K562 (cell line): Measurements from ENCODE around the gene SEC24C. TPM values are rescaled to one million over a fixed set of nuclear protein-coding genes. Genes with fewer than 3 reads are reported as not detected.

ENCODE experiments used
- CHD2 ChIP-seq: IDR thresholded peaks from 2 replicates; pipeline ENCODE4 v1.6.1; 2011; ENCODE audit warnings: low read depth, low read length
- NBN ChIP-seq: fragments of 450-650 bp; IDR thresholded peaks from 2 replicates; pipeline ENCODE4 v1.6.1; 2016; ENCODE audit warnings: low read depth, mild to moderate bottlenecking
- PHF20 ChIP-seq: fragments of 450-650 bp; IDR thresholded peaks from 2 replicates; pipeline ENCODE4 v1.6.1; 2018; ENCODE audit not compliant: partially characterized antibody
- RBM15 ChIP-seq: fragments of 200-400 bp; formaldehyde crosslinking; IDR thresholded peaks from 2 replicates; pipeline ENCODE4 v1.6.1; 2018; ENCODE audit warnings: mild to moderate bottlenecking, low read length, moderate library complexity; ENCODE audit not compliant: insufficient read depth
- RFX7 ChIP-seq: fragments of 250-450 bp; sonication (Bioruptor Pico); IDR thresholded peaks from 2 replicates; pipeline ENCODE4 v1.5.1; 2021; ENCODE audit warnings: mild to moderate bottlenecking
- SRSF1 ChIP-seq: fragments of 200-400 bp; formaldehyde crosslinking; IDR thresholded peaks from 2 replicates; pipeline ENCODE4 v1.6.1; 2017; ENCODE audit warnings: mild to moderate bottlenecking, low read depth, low read length, moderate library complexity
- TAF7 ChIP-seq: fragments of 450-650 bp; IDR thresholded peaks from 2 replicates; pipeline ENCODE4 v1.6.1; 2016; ENCODE audit warnings: missing genetic modification characterization, missing compliant biosample characterization
- TEAD2 ChIP-seq: fragments of 450-650 bp; IDR thresholded peaks from 2 replicates; pipeline ENCODE4 v1.6.1; 2016; ENCODE audit warnings: missing genetic modification characterization, control low read depth, missing compliant biosample characterization
- TEAD4 ChIP-seq, 2 experiments: sonication (generic) in 1 of 2; formaldehyde crosslinking in 1 of 2; IDR thresholded peaks; 2 replicates each; pipeline versions ENCODE4 v1.6.1 to v1.8.0; 2012 to 2022; ENCODE audit warnings: borderline replicate concordance in 1 of 2, inconsistent platforms in 1 of 2, low read length in 1 of 2, mild to moderate bottlenecking in 1 of 2, missing genetic modification reagents in 1 of 2
- ZFP30 ChIP-seq: fragments of 250-450 bp; sonication (Bioruptor Pico); IDR thresholded peaks from 2 replicates; pipeline ENCODE4 v1.8.0; 2022; ENCODE audit warnings: moderate library complexity, mild to moderate bottlenecking, inconsistent platforms, borderline replicate concordance
- ZNF586 ChIP-seq: fragments of 450-650 bp; formaldehyde crosslinking; conservative IDR thresholded peaks from 2 replicates; pipeline ENCODE4 v1.4.0; 2020; ENCODE audit warnings: mild to moderate bottlenecking, moderate library complexity
- ZNF778 ChIP-seq: fragments of 450-650 bp; formaldehyde crosslinking; IDR thresholded peaks from 2 replicates; pipeline ENCODE4 v1.4.0; 2020; ENCODE audit warnings: mild to moderate bottlenecking, moderate library complexity
- polyA plus RNA-seq, 8 experiments: library from polyadenylated mRNA; depleted of rRNA in 4 of 8; stranded (reverse) in 5 of 8; unstranded in 3 of 8; fragments of >200 nt; fragmentation: Nextera tagmentation in 2 of 8; fragmentation: Illumina TruSeq in 1 of 8; extraction: Ambion mirVana in 2 of 8; extraction: Trizol in 1 of 8; gene quantifications; 2 replicates each; pipeline versions ENCODE4 v1.2.1 to v1.2.3, GENCODE V29; 2011 to 2014; ENCODE audit warnings: inconsistent platforms in 1 of 8, missing spikeins in 1 of 8
- total RNA-seq, 7 experiments: library from RNA; depleted of rRNA in 6 of 7; stranded (reverse); fragments of >200 nt in 6 of 7; fragmentation: Illumina TruSeq in 2 of 7; extraction: Trizol in 2 of 7; gene quantifications; 2 replicates each; pipeline versions ENCODE4 v1.2.1 to v1.2.3, GENCODE V29; 2011 to 2021; ENCODE audit warnings: low replicate concordance in 1 of 7
- TF ChIP-seq, protein P1 (sequence below): fragments of 250-450 bp; sonication (Bioruptor Pico); IDR thresholded peaks from 2 replicates; pipeline ENCODE4 v1.4.0; 2020; ENCODE audit warnings: mild to moderate bottlenecking, moderate library complexity
- TF ChIP-seq, protein P2 (sequence below): fragments of 250-450 bp; sonication (Bioruptor Pico); IDR thresholded peaks from 2 replicates; pipeline ENCODE4 v1.4.0; 2020; ENCODE audit warnings: mild to moderate bottlenecking, moderate library complexity, borderline replicate concordance
- TF ChIP-seq, protein P3 (sequence below): fragments of 250-450 bp; sonication (Bioruptor Pico); IDR thresholded peaks from 2 replicates; pipeline ENCODE4 v1.8.0; 2022; ENCODE audit warnings: inconsistent platforms
- TF ChIP-seq, protein P4 (sequence below): sonication (generic); formaldehyde crosslinking; IDR thresholded peaks from 2 replicates; pipeline ENCODE4 v1.9.0; 2022; ENCODE audit warnings: mild to moderate bottlenecking, missing genetic modification reagents
- TF ChIP-seq, protein P5 (sequence below): fragments of 250-450 bp; sonication (Bioruptor Pico); IDR thresholded peaks from 2 replicates; pipeline ENCODE4 v1.5.0; 2021

Gene SEC24C
- total and polyA plus RNA-seq, 9 of the 15 experiments (the other 6 are each of a cell fraction or from before 2014, with no cell fraction given), result 19.0 to 115 (median 70.5) TPM

DNA sequence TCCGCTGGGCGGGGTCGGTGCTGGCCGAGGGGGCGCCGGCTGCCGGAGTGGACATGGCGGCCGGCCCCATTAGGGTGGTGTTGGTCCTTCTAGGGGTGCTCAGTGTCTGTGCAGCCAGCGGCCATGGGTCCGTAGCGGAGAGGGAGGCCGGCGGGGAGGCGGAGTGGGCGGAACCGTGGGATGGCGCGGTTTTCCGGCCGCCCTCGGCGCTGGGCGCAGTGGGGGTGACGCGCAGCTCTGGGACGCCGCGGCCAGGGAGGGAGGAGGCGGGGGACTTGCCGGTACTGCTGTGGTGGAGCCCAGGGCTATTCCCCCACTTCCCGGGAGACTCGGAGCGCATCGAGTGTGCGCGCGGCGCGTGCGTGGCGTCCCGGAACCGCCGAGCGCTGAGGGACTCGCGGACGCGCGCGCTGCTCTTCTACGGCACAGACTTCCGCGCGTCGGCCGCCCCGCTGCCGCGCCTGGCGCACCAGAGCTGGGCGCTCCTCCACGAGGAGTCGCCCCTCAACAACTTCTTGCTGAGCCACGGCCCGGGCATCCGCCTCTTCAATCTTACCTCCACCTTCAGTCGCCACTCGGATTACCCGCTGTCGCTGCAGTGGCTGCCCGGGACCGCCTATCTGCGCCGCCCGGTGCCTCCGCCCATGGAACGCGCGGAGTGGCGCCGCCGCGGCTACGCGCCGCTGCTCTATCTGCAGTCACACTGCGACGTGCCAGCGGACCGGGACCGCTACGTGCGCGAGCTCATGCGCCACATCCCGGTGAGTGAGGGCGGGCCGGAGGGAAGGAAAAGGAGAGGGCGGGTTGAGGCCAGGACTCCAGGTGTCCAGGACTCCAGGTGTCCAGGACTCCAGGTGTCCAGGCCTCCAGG lies 28.3 kb downstream of the SEC24C start (continued):
- TF ChIP-seq, protein P1, sequence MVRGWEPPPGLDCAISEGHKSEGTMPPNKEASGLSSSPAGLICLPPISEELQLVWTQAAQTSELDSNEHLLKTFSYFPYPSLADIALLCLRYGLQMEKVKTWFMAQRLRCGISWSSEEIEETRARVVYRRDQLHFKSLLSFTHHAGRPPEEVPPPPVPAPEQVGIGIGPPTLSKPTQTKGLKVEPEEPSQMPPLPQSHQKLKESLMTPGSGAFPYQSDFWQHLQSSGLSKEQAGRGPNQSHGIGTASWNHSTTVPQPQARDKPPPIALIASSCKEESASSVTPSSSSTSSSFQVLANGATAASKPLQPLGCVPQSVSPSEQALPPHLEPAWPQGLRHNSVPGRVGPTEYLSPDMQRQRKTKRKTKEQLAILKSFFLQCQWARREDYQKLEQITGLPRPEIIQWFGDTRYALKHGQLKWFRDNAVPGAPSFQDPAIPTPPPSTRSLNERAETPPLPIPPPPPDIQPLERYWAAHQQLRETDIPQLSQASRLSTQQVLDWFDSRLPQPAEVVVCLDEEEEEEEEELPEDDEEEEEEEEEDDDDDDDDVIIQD (CRISPR knock-in tag), result 0 out of 2 replicates have a peak, but pooled peaks have one; percentile 11
- TF ChIP-seq CHD2 (peak; percentile 10; the same call in 1 of the 2 replicates), TEAD2 (tag) (no peak), RBM15 (no peak), TAF7 (tag) (peak; percentile 47; the same call in 1 of the 2 replicates), NBN (peak; percentile 68; the same call in 1 of the 2 replicates), RFX7 (peak; percentile 70; the same call in 1 of the 2 replicates), PHF20 (peak; percentile 85), ZNF778 (no peak), SRSF1 (no peak), ZNF586 (0 out of 2 replicates have a peak, but pooled peaks have one; percentile 21), ZFP30 (CRISPR knock-in tag) (no peak), TEAD4 (IDR thresholded peaks at IDR 0.05; ENCODE audit: low read length) (peak; percentile 5), TEAD4 (CRISPR knock-in tag; IDR thresholded peaks at IDR 0.05; ENCODE audit: borderline replicate concordance) (peak; percentile 62; the same call in 1 of the 2 replicates)
- TF ChIP-seq, protein P2, sequence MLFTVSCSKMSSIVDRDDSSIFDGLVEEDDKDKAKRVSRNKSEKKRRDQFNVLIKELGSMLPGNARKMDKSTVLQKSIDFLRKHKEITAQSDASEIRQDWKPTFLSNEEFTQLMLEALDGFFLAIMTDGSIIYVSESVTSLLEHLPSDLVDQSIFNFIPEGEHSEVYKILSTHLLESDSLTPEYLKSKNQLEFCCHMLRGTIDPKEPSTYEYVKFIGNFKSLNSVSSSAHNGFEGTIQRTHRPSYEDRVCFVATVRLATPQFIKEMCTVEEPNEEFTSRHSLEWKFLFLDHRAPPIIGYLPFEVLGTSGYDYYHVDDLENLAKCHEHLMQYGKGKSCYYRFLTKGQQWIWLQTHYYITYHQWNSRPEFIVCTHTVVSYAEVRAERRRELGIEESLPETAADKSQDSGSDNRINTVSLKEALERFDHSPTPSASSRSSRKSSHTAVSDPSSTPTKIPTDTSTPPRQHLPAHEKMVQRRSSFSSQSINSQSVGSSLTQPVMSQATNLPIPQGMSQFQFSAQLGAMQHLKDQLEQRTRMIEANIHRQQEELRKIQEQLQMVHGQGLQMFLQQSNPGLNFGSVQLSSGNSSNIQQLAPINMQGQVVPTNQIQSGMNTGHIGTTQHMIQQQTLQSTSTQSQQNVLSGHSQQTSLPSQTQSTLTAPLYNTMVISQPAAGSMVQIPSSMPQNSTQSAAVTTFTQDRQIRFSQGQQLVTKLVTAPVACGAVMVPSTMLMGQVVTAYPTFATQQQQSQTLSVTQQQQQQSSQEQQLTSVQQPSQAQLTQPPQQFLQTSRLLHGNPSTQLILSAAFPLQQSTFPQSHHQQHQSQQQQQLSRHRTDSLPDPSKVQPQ (CRISPR knock-in tag), result no peak
- TF ChIP-seq, protein P3, sequence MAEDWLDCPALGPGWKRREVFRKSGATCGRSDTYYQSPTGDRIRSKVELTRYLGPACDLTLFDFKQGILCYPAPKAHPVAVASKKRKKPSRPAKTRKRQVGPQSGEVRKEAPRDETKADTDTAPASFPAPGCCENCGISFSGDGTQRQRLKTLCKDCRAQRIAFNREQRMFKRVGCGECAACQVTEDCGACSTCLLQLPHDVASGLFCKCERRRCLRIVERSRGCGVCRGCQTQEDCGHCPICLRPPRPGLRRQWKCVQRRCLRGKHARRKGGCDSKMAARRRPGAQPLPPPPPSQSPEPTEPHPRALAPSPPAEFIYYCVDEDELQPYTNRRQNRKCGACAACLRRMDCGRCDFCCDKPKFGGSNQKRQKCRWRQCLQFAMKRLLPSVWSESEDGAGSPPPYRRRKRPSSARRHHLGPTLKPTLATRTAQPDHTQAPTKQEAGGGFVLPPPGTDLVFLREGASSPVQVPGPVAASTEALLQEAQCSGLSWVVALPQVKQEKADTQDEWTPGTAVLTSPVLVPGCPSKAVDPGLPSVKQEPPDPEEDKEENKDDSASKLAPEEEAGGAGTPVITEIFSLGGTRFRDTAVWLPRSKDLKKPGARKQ (CRISPR knock-in tag), result no peak
- TF ChIP-seq, protein P4, sequence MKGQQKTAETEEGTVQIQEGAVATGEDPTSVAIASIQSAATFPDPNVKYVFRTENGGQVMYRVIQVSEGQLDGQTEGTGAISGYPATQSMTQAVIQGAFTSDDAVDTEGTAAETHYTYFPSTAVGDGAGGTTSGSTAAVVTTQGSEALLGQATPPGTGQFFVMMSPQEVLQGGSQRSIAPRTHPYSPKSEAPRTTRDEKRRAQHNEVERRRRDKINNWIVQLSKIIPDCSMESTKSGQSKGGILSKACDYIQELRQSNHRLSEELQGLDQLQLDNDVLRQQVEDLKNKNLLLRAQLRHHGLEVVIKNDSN, result peak; percentile 47
- TF ChIP-seq, protein P5, sequence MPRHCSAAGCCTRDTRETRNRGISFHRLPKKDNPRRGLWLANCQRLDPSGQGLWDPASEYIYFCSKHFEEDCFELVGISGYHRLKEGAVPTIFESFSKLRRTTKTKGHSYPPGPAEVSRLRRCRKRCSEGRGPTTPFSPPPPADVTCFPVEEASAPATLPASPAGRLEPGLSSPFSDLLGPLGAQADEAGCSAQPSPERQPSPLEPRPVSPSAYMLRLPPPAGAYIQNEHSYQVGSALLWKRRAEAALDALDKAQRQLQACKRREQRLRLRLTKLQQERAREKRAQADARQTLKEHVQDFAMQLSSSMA, result peak; percentile 79
